ENCODE data around the gene DAAM2. TPM values are rescaled to one million over a fixed set of nuclear protein-coding genes. Genes with fewer than 3 reads are reported as not detected.

Gene DAAM2
- total and polyA plus RNA-seq, 9 donors, result 25.8 to 39.9 (median 35.2) TPM

- WGBS (ENCODE audit: insufficient coverage), result 84% methylated on average over 5 of the region's 11 CpGs
- H3K27ac ChIP-seq (ENCODE audit: low read length), result no peak overlapping the region
- H3K36me3 ChIP-seq (ENCODE audit: control insufficient read depth, insufficient read depth, low read length), result no peaks in the 10 kb centered on the region
- no peak for DNase-seq
- no peak overlapping the region for H3K4me3 ChIP-seq (ENCODE audit: low read length)
- no peaks in the 10 kb centered on the region for H3K9me3 ChIP-seq (replicated peaks; ENCODE audit: control insufficient read depth, low read depth, low read length)
- H3K4me1 ChIP-seq (ENCODE audit: control insufficient read depth, insufficient read depth, low read length), result no peaks in the 10 kb centered on the region
- no peaks in the 10 kb centered on the region for H3K27me3 ChIP-seq (ENCODE audit: control insufficient read depth, insufficient read depth, low read length)
These were observed 9.5 kb downstream of the DAAM2 start for GRCh38 chr6:39801456-39802251.

- Histone ChIP-seq H3K9me3 (replicated peaks; ENCODE audit: control insufficient read depth, low read depth, low read length) (no peaks in the 10 kb centered on the region), H3K4me3 (ENCODE audit: low read length) (no peak overlapping the region), H3K4me1 (ENCODE audit: control insufficient read depth, insufficient read depth, low read length) (peaks cover 4% of the 10 kb centered on the region), H3K36me3 (ENCODE audit: control insufficient read depth, insufficient read depth, low read length) (no peaks in the 10 kb centered on the region), H3K27me3 (ENCODE audit: control insufficient read depth, insufficient read depth, low read length) (no peaks in the 10 kb centered on the region), H3K27ac (ENCODE audit: low read length) (peak overlapping the region; percentile 42)
- DNase-seq, result no peak
- WGBS (ENCODE audit: insufficient coverage), result 60% methylated on average over 1 of the region's 3 CpGs
These were observed 11.7 kb downstream of the DAAM2 start for GRCh38 chr6:39803872-39804271.

GRCh38 chr6:39804466-39805065, 12.4 kb downstream of the DAAM2 start:
- H3K4me1 ChIP-seq (ENCODE audit: control insufficient read depth, insufficient read depth, low read length), result peaks cover 8% of the 10 kb centered on the region
- 89% methylated on average over 2 of the region's 5 CpGs for WGBS (ENCODE audit: insufficient coverage)
- no peak overlapping the region for H3K4me3 ChIP-seq (ENCODE audit: low read length)
- no peaks in the 10 kb centered on the region for H3K9me3 ChIP-seq (replicated peaks; ENCODE audit: control insufficient read depth, low read depth, low read length)
- H3K27me3 ChIP-seq (ENCODE audit: control insufficient read depth, insufficient read depth, low read length), result no peaks in the 10 kb centered on the region
- DNase-seq, result no peak
- no peak overlapping the region for H3K27ac ChIP-seq (ENCODE audit: low read length)
- no peaks in the 10 kb centered on the region for H3K36me3 ChIP-seq (ENCODE audit: control insufficient read depth, insufficient read depth, low read length)

- H3K4me1 ChIP-seq (ENCODE audit: control insufficient read depth, insufficient read depth, low read length), result peaks cover 19% of the 10 kb centered on the region
- H3K27ac ChIP-seq (ENCODE audit: low read length), result no peak overlapping the region
- H3K9me3 ChIP-seq (replicated peaks; ENCODE audit: control insufficient read depth, low read depth, low read length), result no peaks in the 10 kb centered on the region
- no peaks in the 10 kb centered on the region for H3K27me3 ChIP-seq (ENCODE audit: control insufficient read depth, insufficient read depth, low read length)
- WGBS (ENCODE audit: insufficient coverage), result no CpG with 5 or more reads among the region's 1 CpG
- H3K4me3 ChIP-seq (ENCODE audit: low read length), result no peak overlapping the region
- no peak for DNase-seq
- H3K36me3 ChIP-seq (ENCODE audit: control insufficient read depth, insufficient read depth, low read length), result no peaks in the 10 kb centered on the region
These were observed 14.1 kb downstream of the DAAM2 start for GRCh38 chr6:39806278-39806677.

GRCh38 chr6:39808346-39808745, 16.2 kb downstream of the DAAM2 start:
- 68% methylated on average over 2 of the region's 3 CpGs for WGBS (ENCODE audit: insufficient coverage)
- H3K9me3 ChIP-seq (replicated peaks; ENCODE audit: control insufficient read depth, low read depth, low read length), result no peaks in the 10 kb centered on the region
- H3K36me3 ChIP-seq (ENCODE audit: control insufficient read depth, insufficient read depth, low read length), result no peaks in the 10 kb centered on the region
- H3K27ac ChIP-seq (ENCODE audit: low read length), result no peak overlapping the region
- no peak for DNase-seq
- no peak overlapping the region for H3K4me3 ChIP-seq (ENCODE audit: low read length)
- peaks cover 40% of the 10 kb centered on the region for H3K4me1 ChIP-seq (ENCODE audit: control insufficient read depth, insufficient read depth, low read length)
- no peaks in the 10 kb centered on the region for H3K27me3 ChIP-seq (ENCODE audit: control insufficient read depth, insufficient read depth, low read length)

- DNase-seq, result no peak
- no peaks in the 10 kb centered on the region for H3K36me3 ChIP-seq (ENCODE audit: control insufficient read depth, insufficient read depth, low read length)
- H3K4me1 ChIP-seq (ENCODE audit: control insufficient read depth, insufficient read depth, low read length), result peaks cover 45% of the 10 kb centered on the region
- H3K27me3 ChIP-seq (ENCODE audit: control insufficient read depth, insufficient read depth, low read length), result no peaks in the 10 kb centered on the region
- H3K9me3 ChIP-seq (replicated peaks; ENCODE audit: control insufficient read depth, low read depth, low read length), result no peaks in the 10 kb centered on the region
- 43% methylated on average over 3 of the region's 5 CpGs for WGBS (ENCODE audit: insufficient coverage)
- no peak overlapping the region for H3K4me3 ChIP-seq (ENCODE audit: low read length)
- H3K27ac ChIP-seq (ENCODE audit: low read length), result peak overlapping the region; percentile 13
These were observed 16.8 kb downstream of the DAAM2 start for GRCh38 chr6:39808964-39809363.

- Histone ChIP-seq H3K27ac (ENCODE audit: low read length) (peak overlapping the region; percentile 43), H3K27me3 (ENCODE audit: control insufficient read depth, insufficient read depth, low read length) (no peaks in the 10 kb centered on the region), H3K4me1 (ENCODE audit: control insufficient read depth, insufficient read depth, low read length) (peaks cover 45% of the 10 kb centered on the region), H3K36me3 (ENCODE audit: control insufficient read depth, insufficient read depth, low read length) (peaks cover 11% of the 10 kb centered on the region), H3K4me3 (ENCODE audit: low read length) (no peak overlapping the region), H3K9me3 (replicated peaks; ENCODE audit: control insufficient read depth, low read depth, low read length) (no peaks in the 10 kb centered on the region)
- DNase-seq, result no peak
- WGBS (ENCODE audit: insufficient coverage), result no CpG with 5 or more reads among the region's 3 CpGs
These were observed 19.7 kb downstream of the DAAM2 start for GRCh38 chr6:39811835-39812345.

- no CpG with 5 or more reads among the region's 2 CpGs for WGBS (ENCODE audit: insufficient coverage)
- no peak for DNase-seq
- H3K27ac ChIP-seq (ENCODE audit: low read length), result peak overlapping the region; percentile 43
These were observed 20.3 kb downstream of the DAAM2 start for GRCh38 chr6:39812496-39812852.

GRCh38 chr6:39812853-39813533, 20.8 kb downstream of the DAAM2 start:
- Histone ChIP-seq H3K4me1 (ENCODE audit: control insufficient read depth, insufficient read depth, low read length) (peaks cover 45% of the 10 kb centered on the region), H3K9me3 (replicated peaks; ENCODE audit: control insufficient read depth, low read depth, low read length) (no peaks in the 10 kb centered on the region), H3K27me3 (ENCODE audit: control insufficient read depth, insufficient read depth, low read length) (no peaks in the 10 kb centered on the region), H3K36me3 (ENCODE audit: control insufficient read depth, insufficient read depth, low read length) (peaks cover 11% of the 10 kb centered on the region), H3K27ac (ENCODE audit: low read length) (peak overlapping the region; percentile 82), H3K4me3 (ENCODE audit: low read length) (no peak overlapping the region)
- WGBS (ENCODE audit: insufficient coverage), result no CpG with 5 or more reads among the region's 9 CpGs
- DNase-seq, result peak; percentile 95

More at GRCh38 chr6:39812496-39812852, 20.3 kb downstream of the DAAM2 start:
- Histone ChIP-seq H3K9me3 (replicated peaks; ENCODE audit: control insufficient read depth, low read depth, low read length) (no peaks in the 10 kb centered on the region), H3K36me3 (ENCODE audit: control insufficient read depth, insufficient read depth, low read length) (peaks cover 11% of the 10 kb centered on the region), H3K4me3 (ENCODE audit: low read length) (no peak overlapping the region), H3K4me1 (ENCODE audit: control insufficient read depth, insufficient read depth, low read length) (peaks cover 45% of the 10 kb centered on the region), H3K27me3 (ENCODE audit: control insufficient read depth, insufficient read depth, low read length) (no peaks in the 10 kb centered on the region)

- Histone ChIP-seq H3K36me3 (ENCODE audit: control insufficient read depth, insufficient read depth, low read length) (peaks cover 11% of the 10 kb centered on the region), H3K9me3 (replicated peaks; ENCODE audit: control insufficient read depth, low read depth, low read length) (no peaks in the 10 kb centered on the region), H3K4me1 (ENCODE audit: control insufficient read depth, insufficient read depth, low read length) (peaks cover 37% of the 10 kb centered on the region), H3K27ac (ENCODE audit: low read length) (no peak overlapping the region), H3K27me3 (ENCODE audit: control insufficient read depth, insufficient read depth, low read length) (no peaks in the 10 kb centered on the region), H3K4me3 (ENCODE audit: low read length) (no peak overlapping the region)
- DNase-seq, result no peak
- 100% methylated on average over 2 of the region's 4 CpGs for WGBS (ENCODE audit: insufficient coverage)
These were observed 22.1 kb downstream of the DAAM2 start for GRCh38 chr6:39814236-39814635.
